GM15510 (cell line): Measurements from ENCODE around the gene SERHL2.

Experiments
- POLR2A ChIP-seq: IDR thresholded peaks from 3 replicates; pipeline ENCODE4 v1.6.1; 2011; ENCODE audit warnings: borderline replicate concordance; ENCODE audit not compliant: insufficient read length; ENCODE audit errors: extremely low read depth

The SERHL2 gene

GRCh38 chr22:42560781-42561180 lies 7.0 kb downstream of the SERHL2 start:
- TF ChIP-seq POLR2A = no peak

DNA sequence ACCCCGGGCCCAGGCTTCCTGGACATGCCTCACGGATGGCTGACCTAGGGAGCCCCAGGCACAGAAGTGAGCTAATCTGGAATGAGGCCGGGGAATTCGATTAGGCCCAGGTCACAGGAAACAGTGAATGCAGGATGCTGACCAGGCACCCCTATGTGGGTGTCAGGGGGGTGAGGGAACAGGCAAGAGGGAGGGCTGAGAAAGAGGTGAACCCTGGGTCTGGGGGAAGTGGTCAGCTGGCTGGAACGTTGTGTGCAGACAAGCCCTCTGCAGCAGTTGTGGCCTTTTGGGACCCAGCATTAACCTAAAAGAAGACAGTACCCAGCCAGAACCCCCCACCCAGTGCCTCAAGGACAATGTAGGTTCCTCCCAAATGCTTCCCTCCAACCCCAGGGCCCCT lies 8.1 kb downstream of the SERHL2 start:
- no peak for TF ChIP-seq POLR2A

GRCh38 chr22:42562279-42562678 lies 8.5 kb downstream of the SERHL2 start:
- no peak for TF ChIP-seq POLR2A

DNA sequence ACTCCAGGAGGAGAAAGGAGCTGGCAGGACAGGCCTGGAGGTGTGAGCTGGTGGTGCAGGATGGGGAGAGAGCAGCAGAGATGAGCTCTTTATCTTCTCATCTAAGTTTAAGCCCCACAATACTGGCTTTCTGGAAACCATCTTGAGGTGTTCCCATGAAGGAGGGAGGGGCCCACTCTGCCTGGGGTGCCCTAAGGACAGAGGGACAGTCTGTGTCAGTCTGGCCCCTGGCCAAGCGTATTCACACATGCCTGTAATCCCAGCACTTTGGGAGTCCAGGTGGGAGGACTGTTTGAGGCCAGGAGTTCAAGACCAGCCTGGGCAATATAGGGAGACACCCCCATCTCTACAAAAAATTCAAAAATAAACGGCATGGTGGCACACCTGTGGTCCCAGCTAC lies 8.9 kb downstream of the SERHL2 start:
- TF ChIP-seq POLR2A = no peak

DNA sequence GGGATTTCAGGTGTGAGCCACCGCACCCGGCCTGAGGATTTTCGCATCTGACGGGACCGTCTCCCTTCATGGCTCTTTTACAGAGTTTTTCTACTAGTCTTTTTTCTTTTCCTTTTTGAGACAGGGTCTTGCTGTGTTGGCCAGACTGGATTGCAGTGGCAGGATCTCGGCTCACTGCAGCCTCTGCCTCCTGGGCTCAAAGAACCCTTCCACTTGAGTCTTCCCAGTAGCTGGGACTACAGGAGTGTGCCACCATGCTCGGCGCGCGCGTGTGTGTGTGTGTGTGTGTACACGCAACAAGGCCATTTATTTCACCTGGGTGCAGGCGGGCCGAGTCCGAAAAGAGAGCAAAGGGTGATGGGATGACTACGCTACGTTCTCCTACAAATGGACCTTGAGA lies 10.9 kb downstream of the SERHL2 start:
- no peak for TF ChIP-seq POLR2A

DNA sequence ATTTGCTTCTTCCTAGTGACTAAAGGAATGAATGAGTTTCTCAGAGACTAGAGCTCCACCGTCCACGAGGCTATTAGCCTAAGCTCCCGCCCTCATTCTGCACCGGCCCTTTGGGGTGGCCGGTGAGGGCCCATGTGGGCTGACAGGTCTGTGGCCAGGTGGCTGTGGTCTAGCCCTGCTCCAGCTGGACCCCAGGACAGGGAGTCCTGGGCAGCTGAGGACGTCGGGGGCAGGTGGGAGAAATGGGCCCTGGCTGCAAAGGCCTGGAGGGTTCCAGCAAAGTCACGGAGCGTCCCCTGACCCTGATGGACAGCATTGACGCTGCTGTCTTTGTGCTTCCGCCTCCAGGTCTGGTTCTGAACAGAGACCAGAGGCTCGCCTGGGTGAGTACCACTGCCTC lies 12.2 kb downstream of the SERHL2 start:
- TF ChIP-seq POLR2A = no peak

DNA sequence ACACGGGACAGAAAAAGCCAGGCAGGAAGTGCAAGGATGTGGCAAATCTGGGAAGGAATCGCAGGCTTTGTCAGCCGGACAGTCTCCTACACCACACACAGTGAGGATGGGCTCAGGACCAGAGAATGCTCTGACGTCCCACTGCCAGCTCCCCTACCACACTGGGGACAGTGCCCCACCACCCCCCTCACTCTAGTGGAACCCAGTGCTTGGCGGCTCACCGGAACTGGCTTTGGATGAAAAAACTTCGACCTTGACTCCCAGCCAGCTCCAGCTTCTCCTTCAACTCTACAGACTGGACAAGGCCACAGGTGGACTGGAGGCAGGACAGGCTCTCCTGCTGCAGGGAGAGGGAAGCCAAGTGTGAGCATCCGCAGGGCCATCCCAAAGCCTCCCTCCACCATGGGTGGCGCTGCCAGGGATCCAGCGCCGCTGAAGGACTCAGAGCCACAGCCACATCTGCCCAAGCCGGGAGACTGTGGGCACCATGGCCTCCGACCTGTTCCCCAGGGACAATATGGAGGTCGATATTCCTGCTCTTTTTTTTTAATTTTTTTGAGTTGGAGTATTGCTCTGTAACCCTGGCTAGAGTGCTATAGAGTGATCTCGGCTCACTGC lies 24.0 kb downstream of the SERHL2 start:
- TF ChIP-seq POLR2A = no peak

DNA sequence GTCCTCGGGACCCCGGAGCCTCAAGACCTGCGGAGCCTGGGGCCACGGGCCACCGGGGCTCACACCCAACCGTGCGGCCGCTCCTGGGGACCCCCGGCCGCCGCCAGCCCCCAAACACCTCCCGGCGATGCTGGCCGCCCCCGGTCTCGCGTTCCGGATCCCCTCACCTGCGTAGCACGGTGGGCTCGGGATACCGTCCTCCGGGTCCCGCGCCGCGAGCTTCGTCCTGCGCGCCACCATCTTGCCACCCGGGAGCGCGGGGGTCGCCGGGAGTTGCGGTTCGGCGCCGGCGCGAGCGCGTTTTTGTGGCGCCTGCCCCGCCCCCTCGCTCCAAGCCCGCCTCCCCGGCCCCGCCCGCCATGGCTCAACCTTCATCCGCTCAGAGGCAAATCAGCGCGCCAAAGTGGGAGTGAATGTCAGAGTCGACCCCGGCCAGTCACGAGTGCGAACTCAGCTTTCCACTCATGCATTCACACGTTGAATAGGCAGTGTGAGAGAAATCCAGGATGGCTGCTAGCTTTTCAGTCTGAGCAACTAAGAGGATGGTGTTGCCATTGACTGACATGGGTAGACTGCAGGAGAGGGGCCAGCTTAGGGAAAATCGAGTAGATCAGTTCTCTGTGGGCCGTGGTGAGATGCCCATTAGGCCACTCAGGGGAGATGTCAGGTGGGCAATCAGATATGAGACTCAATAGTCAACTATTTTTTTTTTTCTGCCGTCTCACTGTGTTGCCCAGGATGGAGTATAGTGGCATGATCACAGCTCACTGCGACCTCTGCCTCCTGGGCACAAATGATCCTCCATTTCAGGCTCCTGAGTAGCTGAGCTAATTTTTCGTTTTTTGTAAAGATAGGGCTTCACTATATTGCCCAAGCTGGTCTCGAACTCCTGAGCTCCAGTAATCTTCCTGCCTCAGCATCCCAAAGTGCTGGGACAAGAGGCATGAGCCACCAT lies 28.3 kb downstream of the SERHL2 start:
- peak; percentile 77 for TF ChIP-seq POLR2A

DNA sequence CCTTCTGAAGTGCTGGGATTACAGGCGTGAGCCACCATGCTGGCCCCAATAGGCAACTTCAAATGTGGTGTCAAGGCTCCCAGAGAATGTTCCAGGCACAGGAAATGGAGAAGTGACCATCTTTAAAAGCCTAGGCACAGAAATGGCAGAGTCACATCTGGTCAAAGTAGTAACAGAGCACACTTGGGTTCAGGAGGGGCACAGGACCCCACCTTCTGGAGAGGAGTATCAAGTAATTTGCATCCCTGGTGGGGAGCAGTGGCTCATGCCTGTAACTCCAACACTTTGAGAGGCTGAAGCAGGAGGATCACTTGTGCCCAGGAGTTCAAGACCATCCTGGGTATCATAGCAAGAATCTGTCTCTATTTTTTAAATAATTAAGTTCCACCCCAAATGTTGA lies 29.2 kb downstream of the SERHL2 start:
- TF ChIP-seq POLR2A = no peak

DNA sequence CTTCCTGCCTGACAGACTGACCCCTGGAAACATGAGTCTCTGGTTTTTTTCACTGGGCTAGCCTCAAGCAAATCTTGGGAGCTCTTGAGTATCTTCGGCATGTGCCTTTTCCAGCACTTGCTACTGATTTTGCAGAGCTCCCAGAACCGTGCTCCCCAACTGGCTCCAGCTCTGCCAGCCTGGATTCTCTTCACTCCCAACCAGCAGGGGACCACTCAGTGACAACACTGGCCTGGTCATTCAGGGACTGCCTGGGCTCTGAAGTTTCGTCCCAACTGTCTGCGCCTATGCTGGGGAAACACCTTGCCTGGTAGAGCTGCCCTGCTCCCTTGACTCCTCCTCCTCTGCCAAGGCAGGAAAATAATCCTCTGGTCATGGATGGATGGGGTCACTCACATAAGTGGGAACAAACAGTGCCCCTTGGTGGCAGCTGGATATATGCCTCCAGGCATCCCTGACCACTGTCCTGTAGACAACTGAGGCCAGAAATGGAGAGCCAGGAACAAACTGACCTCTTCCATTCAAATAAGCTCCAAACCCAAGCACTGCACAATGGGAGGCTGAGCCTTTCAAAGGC lies 30.7 kb downstream of the SERHL2 start:
- no peak for TF ChIP-seq POLR2A

DNA sequence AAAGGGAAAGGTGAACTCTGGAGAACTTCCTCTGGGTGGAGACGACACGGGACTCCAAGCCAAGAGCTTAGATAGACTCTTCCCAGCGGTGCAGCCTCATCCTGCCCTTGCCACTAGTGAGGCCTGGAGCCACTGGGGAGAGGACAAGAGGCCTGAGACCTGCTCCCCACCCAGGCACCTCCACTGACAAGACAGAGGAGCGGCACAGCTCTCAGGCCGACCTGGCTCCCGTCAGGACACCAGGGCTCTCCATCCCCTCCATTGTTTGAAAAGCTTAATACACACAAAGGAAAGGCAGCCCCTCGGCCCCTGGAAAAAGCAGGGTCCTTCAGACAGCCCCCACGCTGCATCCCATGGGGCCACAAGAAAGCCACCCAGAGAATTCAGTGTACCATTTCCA lies 31.3 kb downstream of the SERHL2 start:
- TF ChIP-seq POLR2A = no peak

DNA sequence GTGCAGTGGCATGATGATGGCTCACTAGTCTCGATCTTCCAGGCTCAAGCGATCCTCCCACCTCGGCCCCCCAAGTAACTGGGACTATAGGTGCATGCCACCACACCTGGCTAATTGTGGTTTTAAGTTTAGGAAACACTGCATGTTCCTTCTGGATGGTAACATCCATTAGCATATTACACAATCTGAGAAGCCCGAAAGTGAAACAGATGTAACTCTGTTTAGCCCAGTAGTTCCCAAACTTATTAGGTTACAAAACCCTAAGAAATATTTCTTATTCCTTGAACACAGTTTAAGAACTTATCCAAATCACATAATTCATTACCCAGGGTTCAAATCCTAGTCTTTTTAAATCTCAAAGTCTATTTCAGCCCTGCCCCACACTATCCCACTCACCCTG lies 32.6 kb downstream of the SERHL2 start:
- TF ChIP-seq POLR2A = no peak

DNA sequence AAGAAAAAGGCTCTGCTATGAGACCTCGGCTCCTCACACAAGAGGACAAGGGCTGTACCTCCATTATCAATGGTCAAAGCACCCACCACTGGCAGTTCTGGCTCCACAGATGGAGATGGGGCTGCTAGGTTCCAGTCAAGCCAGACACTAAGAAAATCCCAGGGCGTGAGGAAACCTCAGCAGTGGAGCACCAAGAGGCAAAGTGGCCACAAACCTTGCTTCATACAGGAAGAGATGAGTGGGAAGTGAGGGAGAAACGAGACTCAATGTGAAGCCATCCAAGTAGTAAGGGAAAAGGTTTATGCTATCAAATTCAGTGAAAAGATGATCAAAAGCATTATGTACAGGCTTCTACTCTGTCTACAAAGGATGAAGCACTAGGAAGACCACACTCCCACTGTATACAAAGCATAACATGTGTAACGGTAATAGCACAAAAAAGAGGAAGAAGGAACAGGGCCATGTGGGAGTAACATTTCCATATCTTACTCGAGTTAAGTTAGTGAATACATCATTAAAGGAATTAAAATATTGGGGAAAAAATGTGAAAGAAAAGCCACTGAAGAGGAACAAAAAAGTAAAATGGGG lies 33.9 kb downstream of the SERHL2 start:
- no peak for TF ChIP-seq POLR2A

GRCh38 chr22:42591987-42592386 lies 38.2 kb downstream of the SERHL2 start:
- TF ChIP-seq POLR2A = no peak

DNA sequence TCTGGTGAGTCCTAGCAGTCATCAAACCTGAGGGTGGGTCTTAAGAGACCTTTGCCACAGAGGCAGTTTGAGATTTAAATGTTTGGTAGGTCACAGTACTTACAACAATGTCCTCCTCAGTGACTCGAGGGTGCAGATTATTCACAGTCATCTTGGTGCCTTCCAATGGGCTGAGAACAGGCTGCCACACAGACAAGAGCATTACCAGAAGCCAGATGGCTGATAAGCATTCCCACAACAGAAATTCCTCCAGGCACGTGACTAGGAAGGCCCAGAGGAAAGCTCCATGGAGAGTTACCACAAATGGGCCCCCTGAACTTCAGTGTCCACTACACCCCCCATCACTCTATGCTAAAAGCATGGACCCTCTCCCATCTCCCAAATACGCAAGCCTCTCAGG lies 41.7 kb downstream of the SERHL2 start:
- no peak for TF ChIP-seq POLR2A
